Stomach (tissue), 4 donors: ENCODE results near the gene WDR37.

ENCODE experiments used
- CTCF ChIP-seq, 7 experiments: fragments of 450-650 bp in 4 of 7; fragments of 200-600 bp in 3 of 7; sonication (generic) in 3 of 7; IDR thresholded peaks; one replicate each; pipeline ENCODE4 v1.5.1; 2016 to 2019; ENCODE audit warnings: antibody characterized with exemption in 7 of 7, control low read depth in 2 of 7, mild to moderate bottlenecking in 1 of 7
- EP300 ChIP-seq: sonication (generic); formaldehyde crosslinking; IDR thresholded peaks from one replicate; pipeline ENCODE4 v1.6.1; 2017; ENCODE audit warnings: antibody characterized with exemption
- POLR2AphosphoS5 ChIP-seq, 3 donors: sonication (generic); formaldehyde crosslinking; IDR thresholded peaks; one replicate each; pipeline ENCODE4 v1.6.1; 2016; ENCODE audit warnings: antibody characterized with exemption in 3 of 3

DNA sequence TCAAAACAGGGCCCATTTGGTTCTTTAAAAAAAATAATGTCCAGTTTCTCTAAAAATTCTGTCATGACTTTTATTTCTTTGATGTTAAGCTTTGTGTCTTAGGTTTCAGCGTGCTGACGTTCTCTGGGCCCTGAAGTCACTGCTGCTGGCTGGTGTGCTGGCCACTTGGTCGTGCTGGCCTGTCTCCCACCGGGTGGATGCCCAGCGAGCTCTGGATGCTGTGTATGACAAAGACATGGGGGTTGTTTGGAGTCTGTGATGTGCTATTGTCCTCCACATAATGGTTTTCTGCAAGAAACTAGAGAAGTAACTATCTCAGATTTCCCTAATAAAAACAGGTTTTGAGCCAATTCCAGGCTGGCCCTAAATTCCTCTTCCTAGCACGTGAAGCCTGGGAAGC lies 21.0 kb upstream of the WDR37 start:
- no peak for TF ChIP-seq CTCF (IDR thresholded peaks at IDR 0.05)
- TF ChIP-seq POLR2AphosphoS5 (IDR thresholded peaks at IDR 0.05), result no peak
- no peak for TF ChIP-seq EP300
